B cell (primary cell): Measurements from ENCODE around the gene MALRD1. TPM values are rescaled to one million over a fixed set of nuclear protein-coding genes. Genes with fewer than 3 reads are reported as not detected.

Source experiments
- ATAC-seq: fragments of 200-7000 bp; cut with Tn5 transposase; one replicate; pipeline ENCODE4 v1.10.0; 2021; ENCODE audit warnings: low read depth, mild to moderate bottlenecking, moderate number of reproducible peaks, moderate library complexity
- CTCF ChIA-PET: fragments of 350-600 bp; sonication (Branson Sonifier 250); formaldehyde crosslinking; loops from one replicate; lab custom pipeline; 2021; ENCODE audit warnings: antibody characterized with exemption, inconsistent platforms; lab: Charles Lee
- POLR2A ChIA-PET: fragments of 350-600 bp; sonication (Branson Sonifier 250); formaldehyde crosslinking; loops from one replicate; lab custom pipeline; 2021; ENCODE audit warnings: antibody characterized with exemption; lab: Charles Lee
- DNase-seq: peaks from one replicate; pipeline ENCODE4 v3.0.0; 2013
- H2AFZ ChIP-seq: 2 replicates; pipeline ENCODE4 v1.6.1; 2012; ENCODE audit warnings: mild to moderate bottlenecking, low read depth, low read length; ENCODE audit not compliant: insufficient read depth, poor library complexity, severe bottlenecking
- H3K27ac ChIP-seq, 2 donors: 1 replicate in 1 of 2; 2 replicates in 1 of 2; pipeline ENCODE4 v1.5.1; 2012 to 2013; ENCODE audit warnings: low read length in 2 of 2, mild to moderate bottlenecking in 2 of 2, moderate library complexity in 1 of 2
- H3K27me3 ChIP-seq, 4 experiments: fragments of 200-600 bp in 1 of 4; sonication (generic) in 1 of 4; replicated peaks in 1 of 4; 1 replicate in 2 of 4; 2 replicates in 2 of 4; pipeline versions ENCODE4 v1.6.1 to v1.7.0; 2013 to 2016; ENCODE audit warnings: low read length in 3 of 4, mild to moderate bottlenecking in 2 of 4, mixed read lengths in 1 of 4, moderate library complexity in 1 of 4; ENCODE audit not compliant: insufficient read depth in 4 of 4, control insufficient read depth in 3 of 4; ENCODE audit errors: control extremely low read depth in 1 of 4
- H3K36me3 ChIP-seq, 2 experiments: replicated peaks in 1 of 2; 1 replicate in 1 of 2; 2 replicates in 1 of 2; pipeline versions ENCODE4 v1.6.1 to v1.7.1; 2013; ENCODE audit warnings: low read length in 1 of 2; ENCODE audit not compliant: insufficient read depth in 2 of 2, control insufficient read depth in 1 of 2; ENCODE audit errors: control extremely low read depth in 1 of 2, extremely low read depth in 1 of 2
- H3K4me1 ChIP-seq, 2 donors: fragments of 200-600 bp in 1 of 2; sonication (generic) in 1 of 2; 1 replicate in 1 of 2; 2 replicates in 1 of 2; pipeline versions ENCODE4 v1.5.1 to v1.6.1; 2013 to 2017; ENCODE audit warnings: low read length in 2 of 2; ENCODE audit not compliant: control insufficient read depth in 2 of 2, insufficient read depth in 2 of 2
- H3K4me2 ChIP-seq: replicated peaks from 2 replicates; pipeline ENCODE3; 2012; ENCODE audit warnings: mild to moderate bottlenecking, low read depth, low read length; ENCODE audit not compliant: poor library complexity, severe bottlenecking
- H3K4me3 ChIP-seq, 5 experiments: fragments of 200-600 bp in 1 of 5; sonication (generic) in 1 of 5; 1 replicate in 3 of 5; 2 replicates in 2 of 5; pipeline versions ENCODE4 v1.5.1 to v1.7.0; 2011 to 2016; ENCODE audit warnings: low read length in 4 of 5, mild to moderate bottlenecking in 4 of 5, low read depth in 2 of 5, control low read depth in 1 of 5, moderate library complexity in 1 of 5; ENCODE audit not compliant: insufficient read depth in 1 of 5; ENCODE audit errors: control extremely low read depth in 1 of 5, extremely low read depth in 1 of 5
- H3K79me2 ChIP-seq: fragments of 200-600 bp; sonication (generic); one replicate; pipeline ENCODE4 v1.6.0; 2016; ENCODE audit warnings: low read length; ENCODE audit not compliant: control insufficient read depth, insufficient read depth
- H3K9ac ChIP-seq: fragments of 200-600 bp; sonication (generic); 2 replicates; pipeline ENCODE4 v1.6.1; 2017; ENCODE audit warnings: mild to moderate bottlenecking, low read length, moderate library complexity
- H3K9me3 ChIP-seq, 3 donors: one replicate each; pipeline versions ENCODE4 v1.6.1 to v1.7.1; 2013; ENCODE audit warnings: low read length in 2 of 3; ENCODE audit not compliant: control insufficient read depth in 2 of 3, insufficient read depth in 1 of 3; ENCODE audit errors: control extremely low read depth in 1 of 3
- H4K20me1 ChIP-seq: 2 replicates; pipeline ENCODE4 v1.6.0; 2012; ENCODE audit warnings: mild to moderate bottlenecking, low read length; ENCODE audit not compliant: insufficient read depth, control insufficient read depth, poor library complexity, severe bottlenecking
- H3K27ac Mint-ChIP-seq: one replicate; pipeline ENCODE4 v1.8.0; 2021; ENCODE audit warnings: mixed read lengths
- H3K27me3 Mint-ChIP-seq: one replicate; pipeline ENCODE4 v1.8.0; 2021; ENCODE audit warnings: mixed read lengths
- H3K4me1 Mint-ChIP-seq: one replicate; pipeline ENCODE4 v1.8.0; 2021; ENCODE audit warnings: mixed read lengths
- H3K4me3 Mint-ChIP-seq: one replicate; pipeline ENCODE4 v1.8.0; 2021; ENCODE audit warnings: mixed read lengths
- H3K9me3 Mint-ChIP-seq: one replicate; pipeline ENCODE4 v1.8.0; 2022; ENCODE audit warnings: mixed read lengths; ENCODE audit not compliant: insufficient read depth
- CTCF ChIP-seq: fragments of 200-600 bp; IDR thresholded peaks from one replicate; pipeline ENCODE4 v1.8.0; 2022; ENCODE audit warnings: antibody characterized with exemption, mild to moderate bottlenecking
- EZH2 ChIP-seq: IDR thresholded peaks from 2 replicates; pipeline ENCODE4 v1.6.1; 2012; ENCODE audit warnings: borderline replicate concordance, low read depth, mild to moderate bottlenecking, moderate library complexity, low read length; ENCODE audit not compliant: insufficient read depth, poor library complexity, severe bottlenecking
- WGBS: methylation state at CpG from one replicate; pipeline ENCODE4 v1.1.5; 2013; ENCODE audit warnings: missing lambda C conversion rate; ENCODE audit not compliant: insufficient coverage; 5-methylcytosine and 5-hydroxymethylcytosine counted together
- intact Hi-C: fragments of 100-400 bp; cut with micrococcal nuclease; formaldehyde crosslinking; loops from one replicate; pipeline ENCODE4 v1.10.0; 2022
- polyA plus RNA-seq: library from polyadenylated mRNA; depleted of rRNA; stranded (reverse); fragments of >200 nt; gene quantifications from 2 replicates; pipeline ENCODE4 v1.2.3, GENCODE V29; 2012
- total RNA-seq, 2 donors: library from RNA; stranded (reverse); fragments of 120-200 nt in 1 of 2; gene quantifications; 1 replicate in 1 of 2; 2 replicates in 1 of 2; pipeline versions ENCODE4 v1.2.3 to v1.2.4, GENCODE V29; 2013 to 2022

MALRD1 gene
- total and polyA plus RNA-seq, 2 donors (not counting 1 experiment from before 2014, with no cell fraction given) = not detected

GRCh38 chr10:19021162-19021561 lies 27.4 kb upstream of the MALRD1 start:
- Mint-ChIP-seq H3K27ac (no peak overlapping the region), H3K4me1 (no peaks in the 10 kb centered on the region), H3K9me3 (no peaks in the 10 kb centered on the region), H3K4me3 (no peak overlapping the region), H3K27me3 (no peaks in the 10 kb centered on the region)
- Histone ChIP-seq H3K4me3 (no peak overlapping the region), H3K27ac (no peak overlapping the region), H3K36me3 (no peaks in the 10 kb centered on the region), H4K20me1 (no peaks in the 10 kb centered on the region), H3K4me2 (no peak overlapping the region), H2AFZ (no peak overlapping the region), H3K9ac (no peak overlapping the region), H3K79me2 (no peaks in the 10 kb centered on the region), H3K27me3 (no peaks in the 10 kb centered on the region), H3K9me3 (no peaks in the 10 kb centered on the region), H3K4me1 (no peaks in the 10 kb centered on the region)
- TF ChIP-seq CTCF (no peak), EZH2 (no peak)
- DNase-seq (no peak), ATAC-seq (no peak)
- WGBS = no CpG with 5 or more reads among the region's 2 CpGs
- intact Hi-C loops = no loop called here
- POLR2A ChIA-PET = no interaction called here
- CTCF ChIA-PET = no interaction called here

GRCh38 chr10:19024611-19025010 lies 24.0 kb upstream of the MALRD1 start:
- WGBS = 43% methylated on average over 1 of the region's 2 CpGs
- intact Hi-C loops = no loop called here
- no peak overlapping the region for H3K4me3 ChIP-seq
- H3K27ac Mint-ChIP-seq = no peak overlapping the region
- no peak overlapping the region for H2AFZ ChIP-seq
- no peaks in the 10 kb centered on the region for H3K36me3 ChIP-seq
- ATAC-seq (no peak), DNase-seq (no peak)
- H3K4me3 Mint-ChIP-seq = no peak overlapping the region
- no peak overlapping the region for H3K27ac ChIP-seq
- H3K9me3 ChIP-seq = peaks cover 0 to 4% (median 0%) of the 10 kb centered on the region in 3 donors
- H3K79me2 ChIP-seq = no peaks in the 10 kb centered on the region
- H3K27me3 Mint-ChIP-seq = no peaks in the 10 kb centered on the region
- ChIA-PET POLR2A (no interaction called here), CTCF (no interaction called here)
- H3K4me1 Mint-ChIP-seq = no peaks in the 10 kb centered on the region
- TF ChIP-seq CTCF = no peak
- TF ChIP-seq EZH2 = no peak
- H3K9ac ChIP-seq = no peak overlapping the region
- H3K27me3 ChIP-seq = no peaks in the 10 kb centered on the region
- H3K4me2 ChIP-seq = no peak overlapping the region
- no peaks in the 10 kb centered on the region for H3K4me1 ChIP-seq
- no peaks in the 10 kb centered on the region for H3K9me3 Mint-ChIP-seq
- H4K20me1 ChIP-seq = no peaks in the 10 kb centered on the region
